A673 (cell line): ENCODE measurements around the gene TTC28. TPM values are rescaled to one million over a fixed set of nuclear protein-coding genes. Genes with fewer than 3 reads are reported as not detected.

Source experiments
- BruUV-seq: library from RNA; stranded (reverse); fragments of 400-500 nt; replicated peaks from 2 replicates; lab custom pipeline; 2021; lab: Mats Ljungman, UMichigan
- CTCF ChIA-PET: fragments of 300-600 bp; sonication (Branson Sonifier 250); formaldehyde crosslinking; loops from one replicate; lab custom pipeline; 2022; ENCODE audit warnings: antibody characterized with exemption; lab: Charles Lee
- POLR2A ChIA-PET: fragments of 300-600 bp; sonication (Branson Sonifier 250); formaldehyde crosslinking; loops from one replicate; lab custom pipeline; 2022; ENCODE audit warnings: antibody characterized with exemption; ENCODE audit not compliant: low non-redundant PET; lab: Charles Lee
- DNase-seq: peaks from one replicate; pipeline ENCODE4 v3.0.0-alpha.2; 2015; ENCODE audit warnings: low spot score
- H3K27ac ChIP-seq: fragments of 200-600 bp; sonication (generic); 2 replicates; pipeline ENCODE4 v1.5.1; 2016; ENCODE audit warnings: mixed run types, low read depth, mild to moderate bottlenecking, mixed read lengths, antibody characterized with exemption, low read length; ENCODE audit not compliant: poor library complexity, severe bottlenecking
- H3K27me3 ChIP-seq: fragments of 200-600 bp; sonication (generic); replicated peaks from 2 replicates; pipeline ENCODE4 v1.6.1; 2017; ENCODE audit warnings: mixed run types, low read depth, mild to moderate bottlenecking, mixed read lengths, antibody characterized with exemption, low read length; ENCODE audit not compliant: insufficient read depth, poor library complexity
- H3K36me3 ChIP-seq: fragments of 200-600 bp; sonication (generic); 2 replicates; pipeline ENCODE4 v1.6.1; 2016; ENCODE audit warnings: mixed run types, mild to moderate bottlenecking, mixed read lengths, antibody characterized with exemption, low read length; ENCODE audit not compliant: insufficient read depth, poor library complexity, severe bottlenecking
- H3K4me1 ChIP-seq: fragments of 200-600 bp; sonication (generic); 2 replicates; pipeline ENCODE4 v1.6.1; 2017; ENCODE audit warnings: mixed run types, mild to moderate bottlenecking, mixed read lengths, antibody characterized with exemption, low read length; ENCODE audit not compliant: insufficient read depth, poor library complexity, severe bottlenecking
- H3K4me3 ChIP-seq: fragments of 200-600 bp; sonication (generic); 2 replicates; pipeline ENCODE4 v1.5.1; 2016; ENCODE audit warnings: low read depth, mixed run types, mild to moderate bottlenecking, mixed read lengths, low read length; ENCODE audit not compliant: poor library complexity, severe bottlenecking
- H3K9me3 ChIP-seq: fragments of 200-600 bp; sonication (generic); 2 replicates; pipeline ENCODE4 v1.6.1; 2016; ENCODE audit warnings: mixed run types, low read depth, mild to moderate bottlenecking, mixed read lengths, antibody characterized with exemption, low read length; ENCODE audit not compliant: poor library complexity, severe bottlenecking
- EZH2 ChIP-seq: fragments of 200-600 bp; sonication (generic); IDR thresholded peaks from 2 replicates; pipeline ENCODE4 v1.6.1; 2017; ENCODE audit warnings: borderline replicate concordance, low read depth, mild to moderate bottlenecking, mixed read lengths, antibody characterized with exemption, low read length; ENCODE audit not compliant: poor library complexity, severe bottlenecking
- intact Hi-C: fragments of 100-400 bp; cut with micrococcal nuclease; formaldehyde crosslinking; loops from one replicate; pipeline ENCODE4 v1.10.0; 2022; ENCODE audit not compliant: unreplicated experiment
- total RNA-seq: library from RNA; stranded (reverse); gene quantifications from 2 replicates; pipeline ENCODE4 v1.2.3, GENCODE V29; 2021
- TF ChIP-seq, protein P1 (sequence below): fragments of 300-800, 200-600 bp; sonication (generic); conservative IDR thresholded peaks from 2 replicates; pipeline ENCODE4 v1.5.1; 2017; ENCODE audit warnings: low read depth, mild to moderate bottlenecking, antibody characterized with exemption, low read length, moderate library complexity, mixed read lengths

Gene TTC28
- total RNA-seq, 1 experiment from 2014 or later, result 48.7 TPM

DNA sequence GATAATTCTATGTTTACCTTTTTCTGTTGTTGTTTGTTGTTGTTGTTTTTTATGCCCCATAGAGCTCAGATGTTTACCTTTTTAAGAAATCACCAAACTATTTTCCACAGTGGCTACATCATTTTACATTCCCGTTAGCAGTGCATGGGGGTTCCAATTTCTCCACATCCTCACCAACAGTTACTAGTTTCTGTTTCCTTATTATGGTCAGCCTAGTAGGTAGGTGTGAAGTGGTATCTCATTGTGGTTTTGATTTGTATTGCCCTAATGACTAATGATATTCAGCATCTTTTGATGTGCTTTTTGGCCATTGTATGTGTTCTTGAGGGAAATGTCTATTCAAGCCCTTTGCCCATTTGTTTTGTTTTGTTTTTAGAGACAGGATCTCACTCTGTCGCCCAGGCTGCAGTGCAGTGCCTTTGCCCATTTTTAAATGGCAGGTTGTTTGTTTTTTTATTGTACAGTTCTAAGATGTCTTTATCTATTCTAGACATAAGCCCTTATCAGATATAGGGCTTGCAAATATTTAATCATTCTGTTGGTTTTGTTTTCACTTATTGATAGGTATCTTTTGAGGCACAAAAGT lies 34.5 kb upstream of the TTC28 start:
- intact Hi-C loops, result no loop called here
- TF ChIP-seq, protein P1, sequence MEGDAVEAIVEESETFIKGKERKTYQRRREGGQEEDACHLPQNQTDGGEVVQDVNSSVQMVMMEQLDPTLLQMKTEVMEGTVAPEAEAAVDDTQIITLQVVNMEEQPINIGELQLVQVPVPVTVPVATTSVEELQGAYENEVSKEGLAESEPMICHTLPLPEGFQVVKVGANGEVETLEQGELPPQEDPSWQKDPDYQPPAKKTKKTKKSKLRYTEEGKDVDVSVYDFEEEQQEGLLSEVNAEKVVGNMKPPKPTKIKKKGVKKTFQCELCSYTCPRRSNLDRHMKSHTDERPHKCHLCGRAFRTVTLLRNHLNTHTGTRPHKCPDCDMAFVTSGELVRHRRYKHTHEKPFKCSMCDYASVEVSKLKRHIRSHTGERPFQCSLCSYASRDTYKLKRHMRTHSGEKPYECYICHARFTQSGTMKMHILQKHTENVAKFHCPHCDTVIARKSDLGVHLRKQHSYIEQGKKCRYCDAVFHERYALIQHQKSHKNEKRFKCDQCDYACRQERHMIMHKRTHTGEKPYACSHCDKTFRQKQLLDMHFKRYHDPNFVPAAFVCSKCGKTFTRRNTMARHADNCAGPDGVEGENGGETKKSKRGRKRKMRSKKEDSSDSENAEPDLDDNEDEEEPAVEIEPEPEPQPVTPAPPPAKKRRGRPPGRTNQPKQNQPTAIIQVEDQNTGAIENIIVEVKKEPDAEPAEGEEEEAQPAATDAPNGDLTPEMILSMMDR, result no peak
- TF ChIP-seq EZH2, result no peak
- Histone ChIP-seq H3K36me3 (peaks cover 28% of the 10 kb centered on the region), H3K27ac (no peak overlapping the region), H3K9me3 (no peaks in the 10 kb centered on the region), H3K27me3 (no peaks in the 10 kb centered on the region), H3K4me1 (peaks cover 35% of the 10 kb centered on the region), H3K4me3 (no peak overlapping the region)
- BruUV-seq, result no TSS peak
- ChIA-PET POLR2A (no interaction called here), CTCF (no interaction called here)
- no peak for DNase-seq

DNA sequence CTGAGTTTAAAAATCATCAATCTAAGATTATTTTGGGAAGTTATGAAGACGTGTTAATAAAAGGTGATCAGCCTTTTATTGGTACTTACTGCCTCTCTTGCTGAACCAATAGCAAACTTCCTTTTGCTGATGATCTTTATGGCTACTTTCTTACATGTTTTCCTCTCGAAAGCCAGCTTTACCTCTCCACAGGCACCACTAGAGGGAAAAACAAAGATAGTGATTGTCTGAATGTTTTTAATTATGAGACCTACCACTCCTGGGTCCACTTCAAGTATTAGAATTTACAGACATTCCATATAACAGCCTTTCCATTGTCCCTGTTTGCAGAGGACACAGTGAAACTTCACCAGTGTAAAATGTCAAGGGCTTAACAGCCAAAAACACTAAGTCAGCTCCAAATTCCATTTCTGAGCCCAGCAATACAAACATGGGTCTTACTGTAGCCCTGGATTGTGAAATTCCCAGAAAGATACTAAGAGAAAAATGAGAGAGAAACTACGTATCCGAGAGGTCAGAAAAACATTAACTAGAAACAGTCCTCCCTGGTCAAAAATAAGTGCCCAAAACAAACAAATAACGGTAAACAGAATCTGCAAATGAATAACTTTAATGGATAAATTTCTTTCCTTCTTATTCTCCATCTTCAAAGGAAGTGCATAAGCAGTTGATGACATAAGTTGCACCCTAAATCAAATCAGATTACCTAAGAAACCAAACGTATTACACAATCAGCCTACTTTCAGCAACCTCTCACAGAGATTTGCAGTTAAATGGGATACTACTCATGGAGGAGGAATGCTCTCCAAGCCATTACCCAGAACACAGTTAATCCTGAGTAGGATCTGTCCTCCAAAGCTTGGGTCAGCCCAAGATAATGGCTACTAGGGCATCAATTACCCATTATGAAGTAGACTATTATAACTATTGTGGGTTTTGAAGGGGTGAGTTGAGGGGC lies 32.5 kb upstream of the TTC28 start:
- ChIA-PET POLR2A (interaction anchor here (0.6 kb wide), 1 partner anchor 41 kb away, joined by 5 read pairs; no protein-coding TSS in a partner anchor), CTCF (no interaction called here)
- H3K36me3 ChIP-seq, result peaks cover 21% of the 10 kb centered on the region
- H3K4me3 ChIP-seq, result no peak overlapping the region
- H3K27ac ChIP-seq, result peak overlapping the region; percentile 79
- TF ChIP-seq, protein P1, result no peak
- TF ChIP-seq EZH2, result no peak
- peak; percentile 81 for DNase-seq
- H3K27me3 ChIP-seq, result no peaks in the 10 kb centered on the region
- TSS peak; percentile 24 for BruUV-seq
- intact Hi-C loops, result no loop called here
- H3K4me1 ChIP-seq, result peaks cover 35% of the 10 kb centered on the region
- H3K9me3 ChIP-seq, result no peaks in the 10 kb centered on the region

DNA sequence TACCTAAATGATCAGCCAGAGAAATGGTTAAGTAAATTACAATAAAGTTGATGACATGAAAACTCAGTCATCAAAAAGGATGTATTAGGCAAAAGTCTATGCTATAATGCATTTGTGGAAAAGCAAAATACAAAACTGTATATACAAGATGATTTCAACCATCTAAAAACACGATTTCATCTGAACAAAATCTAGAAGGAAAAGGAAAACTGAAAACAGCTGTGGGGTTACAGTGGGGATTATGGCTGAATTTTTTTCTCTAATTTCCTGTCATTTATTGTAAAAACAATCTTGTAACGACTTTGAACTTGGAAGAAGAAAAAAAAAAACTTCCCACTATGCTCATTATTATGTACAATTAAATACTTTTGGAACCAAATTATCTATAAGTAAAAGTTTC lies 31.7 kb upstream of the TTC28 start:
- H3K9me3 ChIP-seq, result no peaks in the 10 kb centered on the region
- H3K4me1 ChIP-seq, result peaks cover 35% of the 10 kb centered on the region
- H3K27ac ChIP-seq, result peak overlapping the region; percentile 79
- DNase-seq, result no peak
- no TSS peak for BruUV-seq
- ChIA-PET POLR2A (no interaction called here), CTCF (no interaction called here)
- intact Hi-C loops, result no loop called here
- TF ChIP-seq, protein P1, result no peak
- TF ChIP-seq EZH2, result no peak
- no peaks in the 10 kb centered on the region for H3K27me3 ChIP-seq
- peaks cover 21% of the 10 kb centered on the region for H3K36me3 ChIP-seq
- no peak overlapping the region for H3K4me3 ChIP-seq
